Measurements from ENCODE around the gene C4orf50. TPM values are rescaled to one million over a fixed set of nuclear protein-coding genes. Genes with fewer than 3 reads are reported as not detected.

C4orf50 gene
- total RNA-seq, 1 experiment from 2014 or later, result not detected

DNA sequence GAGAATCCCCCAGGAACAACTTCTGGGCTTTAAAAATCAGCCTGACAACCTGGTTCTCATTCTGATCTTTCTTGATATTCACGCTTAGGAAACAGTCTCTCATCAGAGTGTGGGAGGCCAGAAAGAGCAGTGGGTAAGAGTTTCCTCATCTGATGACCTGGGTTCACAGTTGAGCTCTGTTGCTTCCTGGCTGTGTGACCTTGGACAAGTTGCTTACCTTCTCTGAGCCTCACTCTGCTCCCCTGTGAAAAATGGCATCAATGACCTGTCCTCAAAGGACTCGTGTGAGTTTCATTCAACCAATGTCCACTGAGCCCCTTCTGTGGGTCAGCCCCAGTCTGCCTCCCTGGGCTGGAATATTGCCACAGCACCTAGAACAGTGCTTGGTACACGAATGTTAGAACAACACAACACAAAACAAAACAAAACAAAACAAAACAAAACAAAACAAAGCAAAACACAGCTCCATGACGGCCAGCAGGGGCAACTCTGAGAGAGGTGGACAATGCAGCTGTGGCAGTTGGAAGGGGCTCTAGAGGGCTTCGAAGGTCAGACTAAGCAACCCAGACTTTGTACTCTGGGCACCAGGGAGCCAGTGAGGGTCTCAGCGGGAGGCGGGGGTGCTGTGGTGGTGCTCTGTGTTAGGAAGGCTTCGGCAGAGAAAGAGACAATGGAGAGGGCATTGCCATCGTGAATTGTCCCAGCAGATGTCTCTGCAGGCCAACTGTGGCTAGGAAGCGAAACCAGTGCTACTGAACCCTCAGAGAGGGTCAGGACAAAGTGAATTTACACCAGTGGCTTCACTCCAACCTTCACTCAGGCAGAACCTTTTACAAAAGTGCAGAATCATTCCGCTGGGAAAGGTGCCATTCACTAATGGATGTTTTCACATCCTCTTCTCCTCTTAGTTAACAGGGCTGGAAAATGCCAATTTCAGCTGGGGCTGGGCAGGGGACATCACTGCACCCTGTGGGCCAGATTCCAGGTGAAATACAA, 14.3 kb upstream of the C4orf50 start:
- Histone ChIP-seq H3K27ac (no peak overlapping the region), H3K27me3 (peaks cover 25% of the 10 kb centered on the region; the same call in 1 of the 2 replicates)
- DNase-seq, result no peak

DNA sequence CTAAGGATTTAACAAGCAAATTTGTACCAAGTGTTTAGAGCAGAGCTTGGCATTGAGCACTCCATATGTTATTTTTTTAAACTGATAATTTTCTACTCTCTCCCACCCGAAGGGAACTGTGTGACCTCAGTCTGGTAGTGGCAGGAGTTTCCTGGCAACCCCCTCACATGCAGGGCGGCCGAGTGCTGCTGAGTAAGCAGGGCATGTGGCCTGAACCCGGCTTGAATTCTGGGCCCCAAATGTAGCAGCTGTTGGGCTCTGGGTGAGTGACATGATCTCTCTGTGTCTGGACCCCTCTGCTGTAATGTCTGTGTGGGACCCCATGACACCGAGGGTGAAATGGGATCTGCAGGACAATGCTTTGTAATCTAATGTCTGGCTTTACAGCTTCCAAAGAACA, 13.6 kb upstream of the C4orf50 start:
- H3K4me3 ChIP-seq, result no peak overlapping the region
- peak; percentile 16 to 18 for DNase-seq
- H3K9me3 ChIP-seq (replicated peaks), result no peaks in the 10 kb centered on the region
- no peaks in the 10 kb centered on the region for H3K36me3 ChIP-seq
- H3K27me3 ChIP-seq, result peaks cover 31% of the 10 kb centered on the region; the same call in 1 of the 2 replicates
- H3K4me1 ChIP-seq, result no peaks in the 10 kb centered on the region
- no peak overlapping the region for H3K27ac ChIP-seq

More for the DNA sequence above, 14.3 kb upstream of the C4orf50 start:
- Histone ChIP-seq H3K4me1 (no peaks in the 10 kb centered on the region), H3K9me3 (replicated peaks) (no peaks in the 10 kb centered on the region), H3K36me3 (no peaks in the 10 kb centered on the region), H3K4me3 (no peak overlapping the region)

DNA sequence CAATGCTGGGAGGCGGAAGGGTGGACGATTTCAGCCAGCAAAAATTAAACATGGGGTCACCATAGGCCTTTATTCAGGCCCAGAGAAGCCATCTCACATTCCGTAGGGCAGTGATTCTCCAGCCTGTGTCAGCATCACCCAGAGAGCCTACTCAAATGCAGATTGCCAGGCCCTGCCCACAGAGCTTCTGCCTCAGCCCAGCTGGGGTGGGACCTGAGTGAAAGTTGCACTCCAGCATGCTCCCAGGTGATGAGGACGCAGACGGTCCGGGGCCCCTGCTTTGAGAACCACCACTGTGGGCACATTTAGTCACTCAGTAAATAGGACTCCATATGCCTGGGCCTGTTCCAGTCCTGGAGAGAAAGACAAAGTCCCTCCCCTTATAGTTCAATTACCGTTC, 12.4 kb upstream of the C4orf50 start:
- Histone ChIP-seq H3K4me1 (no peaks in the 10 kb centered on the region), H3K27me3 (peaks cover 39% of the 10 kb centered on the region; the same call in 1 of the 2 replicates), H3K4me3 (no peak overlapping the region), H3K27ac (no peak overlapping the region), H3K36me3 (no peaks in the 10 kb centered on the region), H3K9me3 (replicated peaks) (no peaks in the 10 kb centered on the region)
- no peak for DNase-seq

DNA sequence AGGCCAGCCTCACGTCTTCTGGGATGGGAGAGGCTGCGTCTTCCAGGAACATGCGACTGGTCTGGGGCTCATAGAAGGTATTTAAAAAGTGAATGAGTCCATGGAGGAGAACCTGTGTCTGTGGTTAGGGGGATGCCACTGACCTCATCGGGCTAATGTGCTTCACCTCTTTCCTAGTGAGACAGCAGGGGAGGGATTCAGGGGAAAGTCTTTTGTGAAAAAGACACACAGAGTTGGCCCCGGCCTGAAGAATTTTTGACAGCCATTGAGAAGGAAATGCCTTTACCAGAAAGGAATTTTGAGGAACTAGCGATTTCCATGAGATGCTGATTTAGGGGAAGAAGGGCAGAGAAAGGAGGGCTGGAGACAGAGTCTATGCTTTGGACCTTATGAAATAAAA, 11.0 kb upstream of the C4orf50 start:
- H3K27ac ChIP-seq, result no peak overlapping the region
- no peaks in the 10 kb centered on the region for H3K36me3 ChIP-seq
- peaks cover 40% of the 10 kb centered on the region; the same call in 1 of the 2 replicates for H3K27me3 ChIP-seq
- DNase-seq, result no peak
- no peaks in the 10 kb centered on the region for H3K4me1 ChIP-seq
- H3K4me3 ChIP-seq, result no peak overlapping the region
- no peaks in the 10 kb centered on the region for H3K9me3 ChIP-seq (replicated peaks)

DNA sequence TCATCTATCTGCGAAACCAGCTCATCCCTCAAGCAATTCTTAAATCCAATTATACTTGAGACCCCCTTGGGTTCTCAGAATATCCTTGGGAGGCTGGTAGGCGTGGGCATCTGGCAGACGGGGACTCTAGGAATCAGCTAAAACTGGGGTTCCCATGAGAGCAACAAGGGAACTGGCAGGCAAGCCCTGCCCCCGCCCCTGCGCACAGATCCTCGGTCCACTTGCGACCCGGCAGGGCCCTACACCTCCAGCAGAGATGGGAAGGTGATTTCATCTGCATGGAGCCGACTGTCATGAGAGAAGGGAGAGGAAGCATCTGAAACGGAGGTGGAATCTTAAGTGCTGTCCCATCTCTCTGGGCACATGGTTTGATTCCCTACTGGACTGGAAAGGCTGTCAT, 9.9 kb upstream of the C4orf50 start:
- no peaks in the 10 kb centered on the region for H3K9me3 ChIP-seq (replicated peaks)
- H3K4me1 ChIP-seq, result no peaks in the 10 kb centered on the region
- no peak for DNase-seq

DNA sequence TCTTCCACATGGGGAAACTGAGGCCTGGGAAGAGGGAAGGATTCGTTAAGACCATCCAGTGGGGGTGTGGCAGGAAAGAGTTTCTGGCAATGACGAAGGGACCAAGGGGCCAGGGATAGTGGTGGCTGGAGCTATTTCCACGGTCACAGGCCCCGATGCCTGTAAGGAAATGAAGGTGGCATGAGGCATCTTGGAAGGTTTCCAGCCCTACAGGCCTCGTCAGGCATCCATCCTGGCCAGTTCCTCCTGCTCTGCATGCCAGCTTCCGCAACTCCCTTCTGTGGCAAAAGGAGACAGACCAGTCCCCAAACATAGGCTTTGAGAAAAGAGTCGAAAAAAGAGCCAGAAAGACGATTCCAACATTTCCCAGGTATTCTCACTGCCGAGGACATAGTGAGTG, 9.2 kb upstream of the C4orf50 start:
- no peak for DNase-seq

More for the DNA sequence above, 9.9 kb upstream of the C4orf50 start:
- Histone ChIP-seq H3K27ac (no peak overlapping the region), H3K4me3 (no peak overlapping the region), H3K36me3 (no peaks in the 10 kb centered on the region), H3K27me3 (peaks cover 49% of the 10 kb centered on the region)

DNA sequence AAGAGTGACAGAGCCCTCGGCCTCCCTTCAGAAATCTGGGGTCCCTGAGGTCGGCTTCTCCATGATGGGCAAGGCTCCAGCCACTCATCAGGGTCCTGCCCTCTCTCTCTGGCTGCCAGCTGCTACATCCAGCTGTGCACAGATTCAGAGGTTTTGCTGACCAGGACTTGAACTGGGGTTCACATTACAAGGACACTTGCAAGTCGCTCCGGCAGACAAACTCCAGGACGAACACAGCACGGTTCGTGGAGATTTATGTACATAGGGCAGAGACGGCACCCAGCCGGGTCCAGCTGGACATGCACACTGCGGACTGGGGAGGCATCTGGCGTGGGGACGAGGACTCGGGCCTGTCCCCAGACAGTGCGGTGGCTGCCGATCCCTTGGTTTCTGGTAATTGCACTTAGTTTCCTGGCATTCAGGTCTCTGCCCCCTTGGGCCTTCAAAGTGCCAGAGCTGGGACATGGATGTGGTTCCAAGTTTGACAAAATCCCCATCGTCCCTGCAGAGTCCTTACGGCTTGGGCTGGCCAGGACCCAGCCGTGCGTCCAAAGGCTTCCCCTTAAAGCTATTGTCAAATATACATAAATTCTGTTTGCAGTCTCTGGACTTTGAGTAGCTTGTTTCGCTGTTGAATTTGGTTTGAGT, 6.2 kb upstream of the C4orf50 start:
- no peak overlapping the region for H3K4me3 ChIP-seq
- no peak overlapping the region for H3K27ac ChIP-seq
- H3K27me3 ChIP-seq, result peaks cover 59% of the 10 kb centered on the region
- no peak for DNase-seq
- no peaks in the 10 kb centered on the region for H3K4me1 ChIP-seq
- no peaks in the 10 kb centered on the region for H3K36me3 ChIP-seq
- no peaks in the 10 kb centered on the region for H3K9me3 ChIP-seq (replicated peaks)

More for the DNA sequence above, 9.2 kb upstream of the C4orf50 start:
- no peaks in the 10 kb centered on the region for H3K4me1 ChIP-seq
- H3K27ac ChIP-seq, result no peak overlapping the region
- H3K36me3 ChIP-seq, result no peaks in the 10 kb centered on the region
- H3K4me3 ChIP-seq, result no peak overlapping the region
- H3K9me3 ChIP-seq (replicated peaks), result no peaks in the 10 kb centered on the region
- peaks cover 52% of the 10 kb centered on the region for H3K27me3 ChIP-seq

DNA sequence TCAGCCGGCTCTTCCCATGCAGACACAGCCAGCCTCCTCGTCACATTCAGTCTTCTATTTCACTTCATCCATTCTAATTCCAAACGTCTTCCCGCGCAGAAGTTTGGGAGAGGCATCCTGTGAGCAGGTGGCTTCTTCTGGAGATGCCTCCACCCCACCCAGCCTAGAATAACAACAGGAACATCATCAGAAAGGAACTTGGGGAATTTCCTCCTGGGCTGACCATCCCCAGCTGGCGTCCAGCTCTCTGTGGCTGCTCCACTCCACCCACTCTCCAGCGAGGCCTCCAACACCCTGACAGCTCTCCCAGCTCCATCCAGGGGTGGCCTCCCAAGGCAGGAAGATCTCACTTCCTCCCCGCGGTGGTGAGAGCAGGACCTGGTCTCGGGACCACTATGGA, 5.5 kb upstream of the C4orf50 start:
- H3K9me3 ChIP-seq (replicated peaks), result no peaks in the 10 kb centered on the region
- H3K27ac ChIP-seq, result no peak overlapping the region
- H3K4me3 ChIP-seq, result no peak overlapping the region
- H3K4me1 ChIP-seq, result no peaks in the 10 kb centered on the region
- peaks cover 58% of the 10 kb centered on the region for H3K27me3 ChIP-seq
- H3K36me3 ChIP-seq, result no peaks in the 10 kb centered on the region
- no peak for DNase-seq

DNA sequence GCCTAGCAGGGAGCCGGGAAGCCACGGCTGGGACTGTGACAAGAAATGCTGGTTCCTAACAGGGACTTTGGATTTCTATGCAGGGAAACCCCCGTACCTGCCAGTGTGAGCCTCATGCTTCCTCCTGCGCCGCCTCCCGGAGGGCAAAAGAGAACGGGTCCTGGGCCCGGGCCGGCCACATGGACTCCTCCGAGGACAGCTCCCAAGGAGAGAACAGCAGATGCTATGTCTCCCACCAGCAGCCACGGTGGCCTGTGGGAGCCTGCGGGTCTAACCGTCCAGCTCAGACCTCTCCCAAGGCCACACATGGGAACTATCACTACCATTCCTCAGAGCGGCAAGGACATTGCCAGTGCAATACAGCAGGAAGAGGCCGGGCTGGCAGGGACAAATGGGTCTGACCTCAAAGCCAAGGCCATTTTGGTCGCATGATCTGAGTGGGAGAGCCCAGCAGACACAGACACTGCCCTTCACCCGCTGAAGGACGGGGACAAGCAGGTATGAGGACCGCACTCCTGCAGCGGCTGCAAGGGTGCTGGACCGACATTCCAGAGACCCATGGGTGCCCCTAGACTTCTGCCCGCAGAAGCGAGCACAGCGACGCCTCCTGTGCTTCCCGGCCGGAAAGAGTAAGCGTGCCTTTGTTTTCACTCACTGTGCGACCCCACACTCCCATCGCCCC, 4.5 kb upstream of the C4orf50 start:
- no peaks in the 10 kb centered on the region for H3K9me3 ChIP-seq (replicated peaks)
- no peak for DNase-seq
- H3K4me1 ChIP-seq, result no peaks in the 10 kb centered on the region
- H3K27me3 ChIP-seq, result peaks cover 53% of the 10 kb centered on the region
- H3K36me3 ChIP-seq, result no peaks in the 10 kb centered on the region
- H3K27ac ChIP-seq, result no peak overlapping the region
- H3K4me3 ChIP-seq, result no peak overlapping the region

DNA sequence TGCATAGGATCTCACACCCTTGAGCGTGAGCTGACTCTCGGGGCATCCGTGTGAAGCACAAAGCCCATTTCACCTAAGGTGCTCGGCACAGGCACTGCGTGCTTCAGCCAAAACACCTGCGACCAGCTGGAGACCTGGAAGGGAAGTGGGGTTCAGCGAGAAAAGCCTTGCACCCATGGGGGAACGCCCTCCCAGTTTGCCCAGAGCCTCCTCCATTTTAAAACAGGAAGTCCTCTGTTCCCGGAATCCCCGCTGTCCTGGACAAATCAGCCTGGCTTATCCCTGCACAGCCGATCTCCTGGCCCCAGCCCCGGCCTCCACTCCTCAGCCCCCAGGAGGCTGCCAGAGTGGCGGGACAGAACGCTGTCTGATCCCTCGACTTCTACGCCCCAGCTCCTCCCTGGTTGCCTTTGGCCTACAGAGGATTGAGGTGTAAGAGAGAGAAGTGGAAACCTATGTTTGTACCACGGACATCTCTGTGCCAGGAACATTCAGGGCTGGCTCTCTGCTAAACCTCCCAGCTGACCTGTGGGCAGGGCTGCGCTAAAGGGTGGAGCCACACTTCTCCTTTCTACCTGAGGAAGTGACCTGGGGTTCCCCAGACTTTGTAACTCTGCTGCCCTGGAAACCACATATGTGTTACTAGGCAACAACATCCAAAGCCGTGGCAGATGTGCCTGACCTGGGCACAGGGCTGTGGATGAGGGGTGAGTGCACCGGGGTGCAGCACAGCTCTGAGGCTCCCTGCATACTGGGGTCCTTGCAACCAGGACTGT, 3.8 kb upstream of the C4orf50 start:
- no peaks in the 10 kb centered on the region for H3K9me3 ChIP-seq (replicated peaks)
- no peaks in the 10 kb centered on the region for H3K4me1 ChIP-seq

DNA sequence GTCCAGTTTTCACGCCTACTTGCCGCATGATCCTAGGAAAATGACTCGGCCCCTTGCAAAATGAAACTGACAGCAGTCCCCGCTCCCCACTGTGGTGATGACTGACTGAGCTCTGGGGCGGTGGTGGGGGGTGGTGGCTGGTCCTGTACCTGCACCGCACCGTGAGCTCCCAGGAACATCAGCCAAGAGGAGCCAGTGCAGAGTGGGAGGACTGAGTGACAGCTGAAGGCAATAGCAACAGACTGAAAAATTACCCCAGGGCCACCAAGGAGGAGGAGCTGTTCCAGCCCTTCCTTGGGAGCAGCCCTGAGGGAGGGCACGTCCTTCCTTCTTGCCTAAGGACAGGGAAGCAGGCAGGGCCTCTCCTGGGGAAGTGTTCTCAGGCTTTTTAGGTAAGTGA, 2.4 kb upstream of the C4orf50 start:
- no peaks in the 10 kb centered on the region for H3K4me1 ChIP-seq
- H3K36me3 ChIP-seq, result no peaks in the 10 kb centered on the region
- H3K27me3 ChIP-seq, result peaks cover 40% of the 10 kb centered on the region
- H3K4me3 ChIP-seq, result no peak overlapping the region
- no peak overlapping the region for H3K27ac ChIP-seq
- no peak for DNase-seq
- H3K9me3 ChIP-seq (replicated peaks), result no peaks in the 10 kb centered on the region

More for the DNA sequence above, 3.8 kb upstream of the C4orf50 start:
- H3K27ac ChIP-seq, result no peak overlapping the region
- DNase-seq, result no peak
- H3K27me3 ChIP-seq, result peaks cover 47% of the 10 kb centered on the region
- H3K4me3 ChIP-seq, result no peak overlapping the region
- no peaks in the 10 kb centered on the region for H3K36me3 ChIP-seq

DNA sequence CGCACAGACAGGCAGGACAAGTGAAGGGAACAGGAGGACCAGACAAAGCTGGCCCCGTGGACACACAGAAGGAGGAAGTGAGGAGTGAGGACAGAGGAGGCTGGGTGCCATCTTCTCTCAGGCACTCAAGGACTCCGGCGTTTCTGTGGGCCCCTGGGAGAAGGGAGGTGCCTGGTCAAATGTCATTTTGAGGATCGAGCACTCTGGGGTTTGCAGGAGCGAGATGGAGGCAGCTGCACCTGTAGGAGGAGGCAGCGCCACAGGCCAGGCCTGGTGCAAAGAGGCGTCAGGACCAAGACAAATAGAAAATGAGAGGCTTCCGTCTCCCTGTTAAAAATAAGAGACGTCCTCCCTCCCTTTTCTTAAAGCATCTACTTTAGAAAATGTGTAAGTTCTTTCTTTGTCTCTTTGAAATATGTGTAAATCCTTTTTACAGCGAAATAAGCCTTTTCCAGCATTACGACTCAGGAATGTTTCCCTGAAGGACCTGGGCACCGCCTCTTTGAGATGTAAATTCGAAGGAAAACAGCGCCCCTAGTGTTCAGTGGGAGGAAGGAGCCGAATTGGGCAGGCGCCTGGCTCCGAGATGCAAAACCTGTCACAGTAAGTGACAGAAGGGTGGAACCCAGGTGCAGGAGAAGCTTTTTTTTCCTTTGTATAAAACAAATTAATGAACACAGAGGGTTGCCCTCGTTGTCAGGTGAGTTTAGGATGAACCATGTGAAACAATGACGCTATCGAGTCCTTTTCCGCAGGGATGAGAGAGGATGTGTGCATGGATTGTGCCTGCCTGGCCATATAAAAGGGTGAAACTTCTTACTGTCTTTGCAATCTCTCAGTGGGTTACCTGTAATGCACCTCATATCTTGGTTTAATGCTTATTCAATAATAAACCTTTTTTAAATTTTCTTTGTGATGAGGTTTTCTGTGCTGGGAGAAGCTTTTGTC, 1.4 kb upstream of the C4orf50 start:
- H3K4me1 ChIP-seq, result no peaks in the 10 kb centered on the region
- no peaks in the 10 kb centered on the region for H3K9me3 ChIP-seq (replicated peaks)
- H3K36me3 ChIP-seq, result no peaks in the 10 kb centered on the region
- DNase-seq, result peak; percentile 38 to 69
- no peak overlapping the region for H3K4me3 ChIP-seq
- H3K27me3 ChIP-seq, result peaks cover 40% of the 10 kb centered on the region
- H3K27ac ChIP-seq, result no peak overlapping the region

DNA sequence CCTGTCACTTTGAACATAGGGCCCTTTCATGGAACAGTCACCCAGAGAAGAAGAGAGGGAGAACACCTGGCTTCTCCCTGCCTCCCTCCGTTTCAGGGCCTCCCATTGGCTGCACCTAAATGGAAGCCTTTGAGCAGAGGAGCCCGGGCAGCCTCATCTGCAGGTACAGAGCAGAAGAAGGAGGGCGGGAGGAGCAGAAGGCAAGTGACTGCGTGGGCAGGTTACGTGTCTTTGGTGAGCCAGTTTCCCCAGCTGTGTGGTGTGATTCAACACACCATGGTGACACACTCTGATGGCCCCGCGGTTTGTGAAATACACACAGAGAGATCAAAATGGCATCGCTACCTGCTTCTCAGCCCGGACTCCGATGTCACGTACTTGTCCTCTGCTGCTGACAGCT, 431 bp downstream of the C4orf50 start:
- Histone ChIP-seq H3K27ac (no peak overlapping the region), H3K9me3 (replicated peaks) (no peaks in the 10 kb centered on the region), H3K4me1 (no peaks in the 10 kb centered on the region), H3K27me3 (peaks cover 28% of the 10 kb centered on the region), H3K4me3 (no peak overlapping the region), H3K36me3 (no peaks in the 10 kb centered on the region)
- no peak for DNase-seq
